ENCODE measurements around the gene STT3A. TPM values are rescaled to one million over a fixed set of nuclear protein-coding genes. Genes with fewer than 3 reads are reported as not detected.

The STT3A gene
- total RNA-seq, 2 experiments from 2014 or later, result 35.1 to 38.6 TPM

DNA sequence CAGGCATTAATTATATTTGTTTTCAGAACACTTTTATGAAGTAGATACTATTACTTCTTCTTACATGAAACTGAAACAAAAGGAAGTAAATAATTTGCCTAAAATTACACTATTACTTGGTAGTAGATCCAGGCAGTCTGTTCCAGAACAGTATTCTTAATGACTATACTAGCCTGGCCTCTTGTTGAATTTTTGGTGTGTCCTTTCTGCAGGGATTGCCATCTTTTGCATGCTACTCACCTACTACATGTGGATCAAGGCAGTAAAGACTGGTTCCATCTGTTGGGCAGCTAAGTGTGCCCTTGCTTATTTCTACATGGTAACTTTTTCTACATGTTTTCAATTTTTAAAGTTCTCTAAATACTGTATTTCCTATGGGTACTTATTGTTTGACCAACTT is 12.8 kb downstream of the STT3A start:
- DNase-seq (no peak), ATAC-seq (ENCODE audit: poor library complexity) (no peak)
- peaks cover 95% of the 10 kb centered on the region for H3K36me3 Mint-ChIP-seq (ENCODE audit: low read depth)
- no peak overlapping the region for H3K27ac Mint-ChIP-seq
- H3K9me3 Mint-ChIP-seq, result no peaks in the 10 kb centered on the region
- H3K27me3 Mint-ChIP-seq, result no peaks in the 10 kb centered on the region
- ChIA-PET POLR2A (interaction anchor here (1.0 kb wide), 1 partner anchor 20 kb away, joined by 3 read pairs; no protein-coding TSS in a partner anchor), CTCF (no interaction called here)
- no peaks in the 10 kb centered on the region for H3K27me3 ChIP-seq (ENCODE audit: control insufficient read depth in 1 of 2, insufficient read depth in 2 of 2, low read length in 2 of 2)
- no peaks in the 10 kb centered on the region for H3K4me1 ChIP-seq (ENCODE audit: insufficient read depth, low read length)
- intact Hi-C loops (cut with DNase I, micrococcal nuclease), result no loop called here
- no peak for TF ChIP-seq CTCF (IDR thresholded peaks at IDR 0.05)
- H3K36me3 ChIP-seq (ENCODE audit: insufficient read depth, low read length), result peaks cover 87% of the 10 kb centered on the region
- no peak overlapping the region for H3K27ac ChIP-seq (ENCODE audit: low read depth in 1 of 2, low read length in 2 of 2)
- H3K4me3 ChIP-seq (ENCODE audit: low read length), result no peak overlapping the region
- no peaks in the 10 kb centered on the region for H3K4me1 Mint-ChIP-seq (ENCODE audit: low read depth)
- H3K4me3 Mint-ChIP-seq, result no peak overlapping the region
- no peaks in the 10 kb centered on the region for H3K9me3 ChIP-seq (ENCODE audit: control insufficient read depth in 1 of 2, insufficient read depth in 1 of 2, low read length in 2 of 2)

DNA sequence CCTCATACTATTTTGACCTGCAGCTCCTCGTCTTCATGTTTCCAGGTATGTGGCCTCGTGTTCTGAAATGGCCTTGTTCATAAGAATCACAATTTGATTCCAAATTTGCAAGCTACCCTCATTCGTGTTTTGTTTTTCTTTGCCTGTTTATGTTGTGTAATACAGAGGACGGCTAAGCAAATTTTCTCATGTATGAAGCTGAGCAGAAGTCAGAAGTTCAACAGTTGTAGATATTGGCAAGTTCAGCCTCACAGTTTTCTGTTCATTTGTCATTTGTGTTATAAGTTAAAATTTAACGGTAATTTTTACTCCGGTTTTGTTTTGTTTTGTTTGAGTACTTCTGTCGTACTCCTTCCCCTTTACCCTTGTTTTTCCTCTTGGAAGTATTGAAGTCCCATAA is 16.9 kb downstream of the STT3A start:
- Histone ChIP-seq H3K36me3 (ENCODE audit: insufficient read depth, low read length) (peaks cover 93% of the 10 kb centered on the region), H3K4me3 (ENCODE audit: low read length) (no peak overlapping the region), H3K27me3 (ENCODE audit: control insufficient read depth in 1 of 2, insufficient read depth in 2 of 2, low read length in 2 of 2) (no peaks in the 10 kb centered on the region), H3K4me1 (ENCODE audit: insufficient read depth, low read length) (no peaks in the 10 kb centered on the region), H3K9me3 (ENCODE audit: control insufficient read depth in 1 of 2, insufficient read depth in 1 of 2, low read length in 2 of 2) (no peaks in the 10 kb centered on the region), H3K27ac (ENCODE audit: low read depth in 1 of 2, low read length in 2 of 2) (no peak overlapping the region)
- ChIA-PET POLR2A (no interaction called here), CTCF (no interaction called here)
- Mint-ChIP-seq H3K9me3 (no peaks in the 10 kb centered on the region), H3K4me1 (ENCODE audit: low read depth) (no peaks in the 10 kb centered on the region), H3K4me3 (no peak overlapping the region), H3K36me3 (ENCODE audit: low read depth) (peaks cover 100% of the 10 kb centered on the region), H3K27me3 (no peaks in the 10 kb centered on the region), H3K27ac (no peak overlapping the region)
- no peak for DNase-seq
- ATAC-seq (ENCODE audit: poor library complexity), result no peak
- TF ChIP-seq CTCF (IDR thresholded peaks at IDR 0.05), result no peak
- intact Hi-C loops (cut with DNase I, micrococcal nuclease), result no loop called here

GRCh38 chr11:125618383-125618782 is 25.7 kb downstream of the STT3A start:
- Mint-ChIP-seq H3K27me3 (no peaks in the 10 kb centered on the region), H3K4me1 (ENCODE audit: low read depth) (no peaks in the 10 kb centered on the region), H3K36me3 (ENCODE audit: low read depth) (peaks cover 86% of the 10 kb centered on the region), H3K27ac (no peak overlapping the region), H3K9me3 (no peaks in the 10 kb centered on the region), H3K4me3 (no peak overlapping the region)
- Histone ChIP-seq H3K4me1 (ENCODE audit: insufficient read depth, low read length) (no peaks in the 10 kb centered on the region), H3K9me3 (ENCODE audit: control insufficient read depth in 1 of 2, insufficient read depth in 1 of 2, low read length in 2 of 2) (no peaks in the 10 kb centered on the region), H3K27ac (ENCODE audit: low read depth in 1 of 2, low read length in 2 of 2) (no peak overlapping the region), H3K4me3 (ENCODE audit: low read length) (no peak overlapping the region), H3K27me3 (ENCODE audit: control insufficient read depth in 1 of 2, insufficient read depth in 2 of 2, low read length in 2 of 2) (no peaks in the 10 kb centered on the region), H3K36me3 (ENCODE audit: insufficient read depth, low read length) (peaks cover 80% of the 10 kb centered on the region)
- ChIA-PET CTCF (no interaction called here), POLR2A (no interaction called here)
- TF ChIP-seq CTCF (IDR thresholded peaks at IDR 0.05), result no peak
- ATAC-seq (ENCODE audit: poor library complexity) (no peak), DNase-seq (no peak)
- intact Hi-C loops (cut with DNase I, micrococcal nuclease), result no loop called here
